ENCODE measurements around the gene JSRP1.

Gene JSRP1

DNA sequence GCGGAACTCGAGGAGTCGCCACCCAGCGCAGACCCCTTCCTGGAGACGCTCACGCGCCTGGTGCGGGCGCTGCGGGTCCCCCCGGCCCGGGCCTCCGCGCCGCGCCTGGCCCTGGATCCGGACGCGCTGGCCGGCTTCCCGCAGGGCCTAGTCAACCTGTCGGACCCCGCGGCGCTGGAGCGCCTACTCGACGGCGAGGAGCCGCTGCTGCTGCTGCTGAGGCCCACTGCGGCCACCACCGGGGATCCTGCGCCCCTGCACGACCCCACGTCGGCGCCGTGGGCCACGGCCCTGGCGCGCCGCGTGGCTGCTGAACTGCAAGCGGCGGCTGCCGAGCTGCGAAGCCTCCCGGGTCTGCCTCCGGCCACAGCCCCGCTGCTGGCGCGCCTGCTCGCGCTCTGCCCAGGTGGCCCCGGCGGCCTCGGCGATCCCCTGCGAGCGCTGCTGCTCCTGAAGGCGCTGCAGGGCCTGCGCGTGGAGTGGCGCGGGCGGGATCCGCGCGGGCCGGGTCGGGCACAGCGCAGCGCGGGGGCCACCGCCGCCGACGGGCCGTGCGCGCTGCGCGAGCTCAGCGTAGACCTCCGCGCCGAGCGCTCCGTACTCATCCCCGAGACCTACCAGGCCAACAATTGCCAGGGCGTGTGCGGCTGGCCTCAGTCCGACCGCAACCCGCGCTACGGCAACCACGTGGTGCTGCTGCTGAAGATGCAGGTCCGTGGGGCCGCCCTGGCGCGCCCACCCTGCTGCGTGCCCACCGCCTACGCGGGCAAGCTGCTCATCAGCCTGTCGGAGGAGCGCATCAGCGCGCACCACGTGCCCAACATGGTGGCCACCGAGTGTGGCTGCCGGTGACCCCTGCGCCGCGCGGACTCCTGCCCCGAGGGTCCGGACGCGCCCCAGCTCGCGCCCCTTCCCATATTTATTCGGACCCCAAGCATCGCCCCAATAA lies 4.8 kb downstream of the JSRP1 start:
- ChIA-PET CTCF (interaction anchor here (4.7 kb wide), 1 partner anchor 12 kb away, joined by 22 read pairs; no protein-coding TSS in a partner anchor), POLR2A (no interaction called here)
- DNase-seq (ENCODE audit: low read depth, low spot score): no peak
- no peak overlapping the region for H3K4me3 ChIP-seq (ENCODE audit: low read depth, low read length)
- TF ChIP-seq, protein P1, sequence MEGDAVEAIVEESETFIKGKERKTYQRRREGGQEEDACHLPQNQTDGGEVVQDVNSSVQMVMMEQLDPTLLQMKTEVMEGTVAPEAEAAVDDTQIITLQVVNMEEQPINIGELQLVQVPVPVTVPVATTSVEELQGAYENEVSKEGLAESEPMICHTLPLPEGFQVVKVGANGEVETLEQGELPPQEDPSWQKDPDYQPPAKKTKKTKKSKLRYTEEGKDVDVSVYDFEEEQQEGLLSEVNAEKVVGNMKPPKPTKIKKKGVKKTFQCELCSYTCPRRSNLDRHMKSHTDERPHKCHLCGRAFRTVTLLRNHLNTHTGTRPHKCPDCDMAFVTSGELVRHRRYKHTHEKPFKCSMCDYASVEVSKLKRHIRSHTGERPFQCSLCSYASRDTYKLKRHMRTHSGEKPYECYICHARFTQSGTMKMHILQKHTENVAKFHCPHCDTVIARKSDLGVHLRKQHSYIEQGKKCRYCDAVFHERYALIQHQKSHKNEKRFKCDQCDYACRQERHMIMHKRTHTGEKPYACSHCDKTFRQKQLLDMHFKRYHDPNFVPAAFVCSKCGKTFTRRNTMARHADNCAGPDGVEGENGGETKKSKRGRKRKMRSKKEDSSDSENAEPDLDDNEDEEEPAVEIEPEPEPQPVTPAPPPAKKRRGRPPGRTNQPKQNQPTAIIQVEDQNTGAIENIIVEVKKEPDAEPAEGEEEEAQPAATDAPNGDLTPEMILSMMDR (IDR thresholded peaks at IDR 0.05; ENCODE audit: insufficient read depth, low read length, missing control alignments): no peak

DNA sequence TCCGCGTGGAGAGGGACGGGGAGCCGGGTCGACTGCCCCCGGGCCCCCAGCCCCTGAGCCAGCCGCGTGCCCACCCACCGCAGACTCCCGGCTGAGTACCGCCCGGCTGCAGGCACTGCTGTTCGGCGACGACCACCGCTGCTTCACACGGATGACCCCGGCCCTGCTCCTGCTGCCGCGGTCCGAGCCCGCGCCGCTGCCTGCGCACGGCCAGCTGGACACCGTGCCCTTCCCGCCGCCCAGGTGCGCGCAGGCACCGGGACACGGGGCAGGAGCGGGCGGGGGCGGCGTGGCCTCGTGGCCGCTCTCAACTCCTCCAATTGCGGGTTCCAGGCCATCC lies 5.5 kb downstream of the JSRP1 start:
- ChIA-PET CTCF (interaction anchor here (4.7 kb wide), 1 partner anchor 11 kb away, joined by 22 read pairs; no protein-coding TSS in a partner anchor), POLR2A (no interaction called here)
- no peak overlapping the region for H3K4me3 ChIP-seq (ENCODE audit: low read depth, low read length)
- no peak for DNase-seq (ENCODE audit: low read depth, low spot score)
- TF ChIP-seq, protein P1 (IDR thresholded peaks at IDR 0.05; ENCODE audit: insufficient read depth, low read length, missing control alignments): no peak

DNA sequence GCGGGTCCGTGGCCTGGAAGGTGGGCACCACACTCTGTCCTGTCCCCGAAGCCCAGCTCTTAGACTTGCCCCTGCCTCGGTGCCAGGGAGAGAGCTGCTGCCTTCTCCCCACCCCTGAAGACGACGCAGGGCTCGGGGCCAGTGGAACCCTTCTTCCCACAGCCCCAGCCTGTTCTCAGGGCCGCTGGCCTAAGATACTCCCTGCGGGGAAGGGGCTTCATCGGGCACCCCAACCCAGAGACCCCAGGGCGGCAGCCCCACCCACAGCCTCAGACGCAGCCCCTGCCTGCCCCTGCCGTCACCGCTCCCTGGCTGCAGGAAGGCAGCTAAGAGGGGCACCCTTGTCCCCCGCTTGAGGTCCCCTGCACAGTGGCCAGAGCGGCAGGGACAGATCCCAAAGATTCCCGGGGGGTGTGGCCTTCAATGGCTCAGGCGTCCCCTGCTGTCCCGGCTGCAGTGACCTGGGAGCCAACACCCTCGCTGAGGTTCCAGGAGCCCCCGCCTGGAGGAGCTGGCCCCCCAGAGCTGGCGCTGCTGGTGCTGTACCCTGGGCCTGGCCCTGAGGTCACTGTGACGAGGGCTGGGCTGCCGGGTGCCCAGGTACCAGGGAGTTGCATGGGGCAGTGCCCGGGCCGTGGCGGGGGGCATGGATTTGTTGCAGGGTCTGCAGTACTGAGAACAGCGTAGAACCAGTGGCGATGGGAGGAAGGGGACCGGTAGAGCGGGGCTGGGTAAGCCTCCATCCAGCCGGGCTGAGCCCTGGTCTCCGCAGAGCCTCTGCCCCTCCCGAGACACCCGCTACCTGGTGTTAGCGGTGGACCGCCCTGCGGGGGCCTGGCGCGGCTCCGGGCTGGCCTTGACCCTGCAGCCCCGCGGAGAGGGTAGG lies 6.1 kb downstream of the JSRP1 start:
- ChIA-PET POLR2A (no interaction called here), CTCF (interaction anchor here (1.5 kb wide), 1 partner anchor 11 kb away, joined by 6 read pairs; no protein-coding TSS in a partner anchor)
- TF ChIP-seq, protein P1 (IDR thresholded peaks at IDR 0.05; ENCODE audit: insufficient read depth, low read length, missing control alignments): no peak
- no peak overlapping the region for H3K4me3 ChIP-seq (ENCODE audit: low read depth, low read length)
- no peak for DNase-seq (ENCODE audit: low read depth, low spot score)

DNA sequence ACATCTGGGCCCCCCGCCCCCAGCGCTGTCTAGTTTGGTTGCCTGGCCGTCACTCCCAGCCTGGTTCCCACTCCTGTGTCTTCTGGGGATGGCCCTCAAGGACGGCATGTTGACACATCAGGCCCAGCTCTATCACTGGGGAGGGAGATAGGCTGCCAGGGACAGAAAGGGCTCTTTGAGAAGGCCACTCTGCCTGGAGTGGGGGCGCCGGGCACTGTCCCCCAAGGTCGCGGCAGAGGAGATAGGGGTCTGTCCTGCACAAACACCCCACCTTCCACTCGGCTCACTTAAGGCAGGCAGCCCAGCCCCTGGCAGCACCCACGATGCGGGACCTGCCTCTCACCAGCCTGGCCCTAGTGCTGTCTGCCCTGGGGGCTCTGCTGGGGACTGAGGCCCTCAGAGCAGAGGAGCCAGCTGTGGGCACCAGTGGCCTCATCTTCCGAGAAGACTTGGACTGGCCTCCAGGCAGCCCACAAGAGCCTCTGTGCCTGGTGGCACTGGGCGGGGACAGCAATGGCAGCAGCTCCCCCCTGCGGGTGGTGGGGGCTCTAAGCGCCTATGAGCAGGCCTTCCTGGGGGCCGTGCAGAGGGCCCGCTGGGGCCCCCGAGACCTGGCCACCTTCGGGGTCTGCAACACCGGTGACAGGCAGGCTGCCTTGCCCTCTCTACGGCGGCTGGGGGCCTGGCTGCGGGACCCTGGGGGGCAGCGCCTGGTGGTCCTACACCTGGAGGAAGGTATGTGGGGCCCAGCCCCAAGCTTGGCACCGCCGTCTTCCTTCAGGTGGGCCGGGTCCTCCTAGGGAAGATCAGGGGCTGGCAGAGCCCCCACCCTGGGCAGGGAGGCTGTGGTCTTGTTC lies 7.0 kb downstream of the JSRP1 start, which contains the start of gene AMH:
Gene AMH, plus strand, starts transcription at position 314 of the 857 bp plus-strand sequence. Its CDS starts 10 bp downstream, at position 324.
- H3K4me3 ChIP-seq (ENCODE audit: low read depth, low read length): no peak within 1 kb of the TSS
- TF ChIP-seq, protein P1 (IDR thresholded peaks at IDR 0.05; ENCODE audit: insufficient read depth, low read length, missing control alignments): no peak
- DNase-seq (ENCODE audit: low read depth, low spot score): no peak
- ChIA-PET POLR2A (no interaction called here), CTCF (interaction anchor here (1.5 kb wide), 1 partner anchor 10 kb away, joined by 6 read pairs; no protein-coding TSS in a partner anchor)

DNA sequence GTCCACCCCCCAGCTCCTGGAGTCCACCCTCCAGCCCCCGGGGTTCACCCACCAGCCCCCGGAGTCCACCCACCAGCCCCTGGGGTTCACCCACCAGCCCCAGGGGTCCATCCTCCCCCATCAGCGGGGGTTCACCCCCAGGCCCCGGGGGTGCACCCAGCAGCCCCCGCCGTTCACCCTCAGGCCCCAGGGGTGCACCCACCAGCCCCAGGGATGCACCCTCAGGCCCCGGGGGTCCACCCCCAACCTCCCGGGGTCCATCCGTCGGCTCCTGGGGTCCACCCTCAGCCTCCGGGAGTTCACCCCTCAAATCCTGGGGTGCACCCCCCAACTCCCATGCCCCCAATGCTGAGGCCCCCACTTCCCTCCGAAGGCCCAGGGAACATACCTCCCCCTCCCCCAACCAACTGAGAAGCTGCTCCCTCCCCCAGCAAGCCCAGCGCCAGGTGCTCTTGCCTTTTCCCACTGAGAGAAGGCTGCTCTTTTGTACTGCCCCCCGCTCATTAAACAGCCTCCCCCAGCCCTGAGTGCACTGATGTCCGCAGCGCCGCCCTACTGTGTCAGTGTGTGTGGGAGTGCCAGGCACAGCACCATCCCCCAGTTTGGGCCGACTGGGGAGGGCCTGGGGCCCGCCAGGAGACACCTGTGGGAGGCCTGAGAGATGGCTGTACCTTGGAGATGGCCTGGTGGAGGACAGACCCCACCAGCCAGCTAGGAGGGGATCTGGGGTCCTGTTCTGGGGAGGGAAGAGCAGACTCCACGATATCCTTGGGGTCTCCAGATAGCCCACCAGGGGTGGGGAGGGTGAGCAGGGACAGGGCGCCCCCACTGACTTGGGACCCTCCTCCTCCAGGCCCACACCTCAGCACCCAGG lies 7.8 kb downstream of the JSRP1 start:
- TF ChIP-seq, protein P1 (IDR thresholded peaks at IDR 0.05; ENCODE audit: insufficient read depth, low read length, missing control alignments): no peak
- CTCF ChIA-PET: interaction anchor here (0.6 kb wide), 1 partner anchor 9 kb away, joined by 3 read pairs; no protein-coding TSS in a partner anchor

More for the DNA sequence above, 7.8 kb downstream of the JSRP1 start:
- POLR2A ChIA-PET: no interaction called here
- no peak for DNase-seq (ENCODE audit: low read depth, low spot score)
- no peak overlapping the region for H3K4me3 ChIP-seq (ENCODE audit: low read depth, low read length)
